ENCODE data around the gene CDH13. TPM values are rescaled to one million over a fixed set of nuclear protein-coding genes. Genes with fewer than 3 reads are reported as not detected.
A peak's percentile ranks its signal among the peaks of the same experiment; 100 is the strongest.

Gene CDH13
- total RNA-seq, 4 donors from 2014 or later, result 3.1 to 13.5 (median 8.9) TPM

DNA sequence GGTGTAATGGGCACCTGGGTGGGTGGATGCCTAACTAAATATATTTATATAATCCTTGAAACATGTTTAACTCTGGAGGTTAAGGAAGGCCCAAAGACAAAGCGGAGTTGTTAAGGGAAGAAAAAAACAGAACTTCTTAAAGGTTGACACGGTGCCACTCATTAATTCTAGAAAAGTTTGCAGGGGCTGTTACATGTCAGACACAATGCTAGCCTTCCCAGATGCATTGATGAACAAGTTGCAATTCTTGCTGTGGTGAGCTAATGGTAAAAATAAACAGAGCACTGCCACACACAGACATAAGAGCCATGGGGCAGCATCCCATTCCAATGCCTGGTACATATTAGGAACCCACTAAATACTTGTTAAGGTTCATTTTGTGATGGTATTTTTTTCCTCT lies 109.5 kb downstream of the CDH13 start:
- Histone ChIP-seq H3K4me1 (peaks cover 8 to 37% (median 16%) of the 10 kb centered on the region in 4 donors), H3K4me3 (no peak overlapping the region), H3K27me3 (no peaks in the 10 kb centered on the region), H3K27ac (replicated peaks in 1 of 4) (no peak overlapping the region), H3K36me3 (no peaks in the 10 kb centered on the region), H3K9me3 (no peaks in the 10 kb centered on the region)
- DNase-seq (ENCODE audit: extremely low spot score), result no peak
- no peak for TF ChIP-seq EP300 (IDR thresholded peaks at IDR 0.05)
- TF ChIP-seq, protein P1, sequence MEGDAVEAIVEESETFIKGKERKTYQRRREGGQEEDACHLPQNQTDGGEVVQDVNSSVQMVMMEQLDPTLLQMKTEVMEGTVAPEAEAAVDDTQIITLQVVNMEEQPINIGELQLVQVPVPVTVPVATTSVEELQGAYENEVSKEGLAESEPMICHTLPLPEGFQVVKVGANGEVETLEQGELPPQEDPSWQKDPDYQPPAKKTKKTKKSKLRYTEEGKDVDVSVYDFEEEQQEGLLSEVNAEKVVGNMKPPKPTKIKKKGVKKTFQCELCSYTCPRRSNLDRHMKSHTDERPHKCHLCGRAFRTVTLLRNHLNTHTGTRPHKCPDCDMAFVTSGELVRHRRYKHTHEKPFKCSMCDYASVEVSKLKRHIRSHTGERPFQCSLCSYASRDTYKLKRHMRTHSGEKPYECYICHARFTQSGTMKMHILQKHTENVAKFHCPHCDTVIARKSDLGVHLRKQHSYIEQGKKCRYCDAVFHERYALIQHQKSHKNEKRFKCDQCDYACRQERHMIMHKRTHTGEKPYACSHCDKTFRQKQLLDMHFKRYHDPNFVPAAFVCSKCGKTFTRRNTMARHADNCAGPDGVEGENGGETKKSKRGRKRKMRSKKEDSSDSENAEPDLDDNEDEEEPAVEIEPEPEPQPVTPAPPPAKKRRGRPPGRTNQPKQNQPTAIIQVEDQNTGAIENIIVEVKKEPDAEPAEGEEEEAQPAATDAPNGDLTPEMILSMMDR (IDR thresholded peaks at IDR 0.05), result no peak
- TF ChIP-seq POLR2A (IDR thresholded peaks at IDR 0.05; ENCODE audit: low read depth), result no peak
- TF ChIP-seq POLR2AphosphoS5 (IDR thresholded peaks at IDR 0.05), result no peak
- intact Hi-C loops (cut with DNase I), result no loop called here
- 43% methylated on average over 2 of the region's 2 CpGs for WGBS

DNA sequence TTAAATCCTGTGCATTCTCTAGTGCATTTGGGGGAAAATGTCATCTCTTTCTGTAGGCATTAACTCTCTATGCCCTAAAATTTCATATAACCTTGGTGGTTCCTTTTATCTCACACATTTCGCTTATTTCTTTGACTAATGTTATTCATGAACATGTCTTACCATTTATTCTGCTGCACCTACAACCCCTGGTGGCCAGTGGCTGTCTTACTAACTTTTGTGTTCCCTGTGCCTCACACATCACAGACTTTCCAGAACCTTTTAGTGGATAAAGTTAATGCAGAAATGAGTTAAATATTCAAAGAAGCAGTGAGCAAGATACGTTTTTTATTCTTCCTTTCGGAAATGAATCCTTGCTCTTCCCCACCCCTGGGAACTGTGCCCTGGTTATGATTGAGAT lies 111.9 kb downstream of the CDH13 start:
- H3K4me1 ChIP-seq, result peaks cover 8 to 34% (median 16%) of the 10 kb centered on the region in 4 donors
- 70% methylated on average over 3 of the region's 3 CpGs for WGBS
- no peak for TF ChIP-seq POLR2AphosphoS5 (IDR thresholded peaks at IDR 0.05)
- TF ChIP-seq, protein P1 (IDR thresholded peaks at IDR 0.05), result peak in 1 of 3 experiments; percentile 10
- H3K9me3 ChIP-seq, result no peaks in the 10 kb centered on the region
- no peaks in the 10 kb centered on the region for H3K27me3 ChIP-seq
- no peaks in the 10 kb centered on the region for H3K36me3 ChIP-seq
- H3K4me3 ChIP-seq, result no peak overlapping the region
- intact Hi-C loops (cut with DNase I), result no loop called here
- no peak overlapping the region for H3K27ac ChIP-seq (replicated peaks in 1 of 4)
- DNase-seq (ENCODE audit: extremely low spot score), result no peak

DNA sequence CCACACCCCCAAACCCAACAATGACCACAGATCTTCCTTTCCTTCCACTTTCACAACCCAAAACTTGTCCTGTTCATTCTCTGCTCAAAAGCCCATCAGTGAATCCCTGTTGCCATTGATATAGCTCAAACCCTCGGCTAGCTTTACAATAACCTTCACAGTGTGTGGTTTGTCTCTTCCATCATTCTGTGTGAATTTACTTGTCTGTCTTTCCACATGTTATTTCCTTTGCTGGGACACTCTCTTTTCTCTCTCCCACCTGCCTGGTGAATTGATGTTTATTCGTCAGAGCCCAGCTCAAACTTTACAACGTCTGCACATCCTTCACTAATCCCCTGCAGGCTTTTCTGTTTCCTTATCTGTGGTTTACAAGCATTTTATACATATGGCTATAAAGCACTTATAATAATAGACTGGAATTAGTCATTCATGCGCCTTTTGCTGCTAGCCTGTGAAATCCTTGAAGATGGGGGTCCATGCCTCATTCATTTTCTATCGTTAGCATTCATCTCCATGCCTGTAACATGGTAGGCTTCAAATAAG lies 114.4 kb downstream of the CDH13 start:
- no peak for DNase-seq (ENCODE audit: extremely low spot score)
- TF ChIP-seq EP300 (IDR thresholded peaks at IDR 0.05) (no peak), POLR2AphosphoS5 (IDR thresholded peaks at IDR 0.05) (no peak), POLR2A (IDR thresholded peaks at IDR 0.05; ENCODE audit: low read depth) (no peak)
- TF ChIP-seq, protein P1 (IDR thresholded peaks at IDR 0.05), result no peak
- H3K4me3 ChIP-seq, result no peak overlapping the region
- H3K27me3 ChIP-seq, result peaks cover 0 to 6% (median 0%) of the 10 kb centered on the region in 4 donors
- intact Hi-C loops (cut with DNase I), result no loop called here
- no peak overlapping the region for H3K27ac ChIP-seq (replicated peaks in 1 of 4)
- H3K9me3 ChIP-seq, result no peaks in the 10 kb centered on the region
- no peaks in the 10 kb centered on the region for H3K36me3 ChIP-seq
- 77% methylated on average over 5 of the region's 5 CpGs for WGBS
- peaks cover 5 to 15% (median 7%) of the 10 kb centered on the region in 4 donors for H3K4me1 ChIP-seq

DNA sequence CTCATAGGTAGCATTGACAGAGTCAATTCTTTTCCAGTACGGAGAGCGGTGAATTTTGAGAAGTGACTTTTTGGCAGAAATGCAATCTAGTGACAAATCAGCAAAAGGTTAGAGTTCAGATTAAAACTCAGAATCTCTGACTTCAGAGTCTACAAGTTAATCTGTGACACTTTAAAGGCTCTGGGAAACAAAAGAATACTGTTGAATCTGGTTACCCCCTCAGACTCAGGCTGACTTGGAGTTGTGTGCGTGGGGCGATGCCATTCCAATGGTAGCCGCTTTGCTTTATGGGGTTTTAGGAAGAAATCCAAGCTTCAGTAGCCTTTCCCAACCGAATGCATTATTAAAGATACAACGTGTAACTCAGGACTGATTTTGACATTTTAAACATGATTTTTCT lies 118.2 kb downstream of the CDH13 start:
- peaks cover 0 to 7% (median 0%) of the 10 kb centered on the region in 4 donors for H3K4me1 ChIP-seq
- peaks cover 0 to 12% (median 0%) of the 10 kb centered on the region in 4 donors for H3K27me3 ChIP-seq
- H3K36me3 ChIP-seq, result no peaks in the 10 kb centered on the region
- TF ChIP-seq EP300 (IDR thresholded peaks at IDR 0.05) (no peak), POLR2A (IDR thresholded peaks at IDR 0.05; ENCODE audit: low read depth) (no peak)
- TF ChIP-seq, protein P1 (IDR thresholded peaks at IDR 0.05), result no peak
- H3K27ac ChIP-seq (replicated peaks in 1 of 4), result no peak overlapping the region
- intact Hi-C loops (cut with DNase I), result no loop called here
- H3K4me3 ChIP-seq, result no peak overlapping the region
- no peak for DNase-seq (ENCODE audit: extremely low spot score)
- 93% methylated on average over 7 of the region's 7 CpGs for WGBS
- H3K9me3 ChIP-seq, result no peaks in the 10 kb centered on the region

DNA sequence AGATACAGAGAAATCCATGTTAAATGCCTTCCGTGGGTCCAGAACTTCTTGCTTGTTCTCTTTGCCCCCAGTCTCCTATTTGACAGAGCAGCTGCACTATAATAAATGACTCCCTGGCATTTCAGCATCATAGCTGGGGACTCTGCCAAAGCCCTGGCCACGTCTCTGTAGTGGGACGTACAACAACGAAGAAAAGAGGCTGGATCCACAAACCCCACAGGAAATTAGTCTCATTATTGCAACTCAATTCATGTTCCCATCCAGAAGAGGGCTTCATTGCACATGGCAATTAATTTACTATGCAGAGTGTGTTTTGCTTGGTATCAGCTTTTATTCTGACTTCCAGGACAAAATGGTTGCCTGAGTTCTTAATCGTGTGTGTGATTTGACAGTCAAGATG lies 121.3 kb downstream of the CDH13 start:
- intact Hi-C loops (cut with DNase I), result no loop called here
- no peak overlapping the region for H3K4me3 ChIP-seq
- 27% methylated on average over 5 of the region's 5 CpGs for WGBS

More for the DNA sequence above, 121.3 kb downstream of the CDH13 start:
- no peaks in the 10 kb centered on the region for H3K36me3 ChIP-seq
- peaks cover 0 to 13% (median 0%) of the 10 kb centered on the region in 4 donors for H3K27me3 ChIP-seq
- DNase-seq (ENCODE audit: extremely low spot score), result no peak
- H3K4me1 ChIP-seq, result peaks cover 0 to 15% (median 0%) of the 10 kb centered on the region in 4 donors
- H3K9me3 ChIP-seq, result no peaks in the 10 kb centered on the region
- TF ChIP-seq, protein P1 (IDR thresholded peaks at IDR 0.05), result peak in 1 of 3 experiments; percentile 16
- TF ChIP-seq POLR2AphosphoS5 (IDR thresholded peaks at IDR 0.05), result no peak
- no peak overlapping the region for H3K27ac ChIP-seq (replicated peaks in 1 of 4)

Measured in esophagus muscularis mucosa (tissue), 4 donors.